ENCODE measurements around the gene C16orf92.
A peak's percentile ranks its signal among the peaks of the same experiment; 100 is the strongest.

The C16orf92 gene

GRCh38 chr16:29992344-29992967 lies 30.5 kb upstream of the C16orf92 start:
- H3K4me1 ChIP-seq (ENCODE audit: control insufficient read depth, insufficient read depth, low read length), result peaks cover 10% of the 10 kb centered on the region
- no peak overlapping the region for H3K27ac ChIP-seq (ENCODE audit: low read depth, low read length)
- H3K9ac ChIP-seq (ENCODE audit: low read length), result no peak overlapping the region
- no peak overlapping the region for H3K4me3 ChIP-seq (ENCODE audit: low read length)
- H3K27me3 ChIP-seq (ENCODE audit: control insufficient read depth, insufficient read depth, low read length), result no peaks in the 10 kb centered on the region
- peaks cover 18% of the 10 kb centered on the region for H3K36me3 ChIP-seq (ENCODE audit: control insufficient read depth, insufficient read depth, low read length)

GRCh38 chr16:29993191-29993902 lies 29.7 kb upstream of the C16orf92 start:
- Histone ChIP-seq H3K4me1 (ENCODE audit: control insufficient read depth, insufficient read depth, low read length) (peaks cover 10% of the 10 kb centered on the region), H3K36me3 (ENCODE audit: control insufficient read depth, insufficient read depth, low read length) (peaks cover 18% of the 10 kb centered on the region), H3K9ac (ENCODE audit: low read length) (no peak overlapping the region), H3K27ac (ENCODE audit: low read depth, low read length) (no peak overlapping the region), H3K27me3 (ENCODE audit: control insufficient read depth, insufficient read depth, low read length) (no peaks in the 10 kb centered on the region), H3K4me3 (ENCODE audit: low read length) (no peak overlapping the region)

- H3K36me3 ChIP-seq (ENCODE audit: control insufficient read depth, insufficient read depth, low read length), result peaks cover 15% of the 10 kb centered on the region
- peaks cover 10% of the 10 kb centered on the region for H3K4me1 ChIP-seq (ENCODE audit: control insufficient read depth, insufficient read depth, low read length)
- H3K4me3 ChIP-seq (ENCODE audit: low read length), result no peak overlapping the region
- no peak overlapping the region for H3K27ac ChIP-seq (ENCODE audit: low read depth, low read length)
- H3K9ac ChIP-seq (ENCODE audit: low read length), result no peak overlapping the region
- H3K27me3 ChIP-seq (ENCODE audit: control insufficient read depth, insufficient read depth, low read length), result no peaks in the 10 kb centered on the region
Measured at GRCh38 chr16:29993903-29994599, 28.9 kb upstream of the C16orf92 start.

GRCh38 chr16:29994600-29995323 lies 28.2 kb upstream of the C16orf92 start:
- peak overlapping the region; percentile 36 for H3K9ac ChIP-seq (ENCODE audit: low read length)
- no peaks in the 10 kb centered on the region for H3K27me3 ChIP-seq (ENCODE audit: control insufficient read depth, insufficient read depth, low read length)
- peak overlapping the region; percentile 96 for H3K27ac ChIP-seq (ENCODE audit: low read depth, low read length)
- peaks cover 9% of the 10 kb centered on the region for H3K36me3 ChIP-seq (ENCODE audit: control insufficient read depth, insufficient read depth, low read length)
- H3K4me3 ChIP-seq (ENCODE audit: low read length), result peak overlapping the region; percentile 97
- H3K4me1 ChIP-seq (ENCODE audit: control insufficient read depth, insufficient read depth, low read length), result peaks cover 10% of the 10 kb centered on the region

GRCh38 chr16:29995324-29995910 lies 27.6 kb upstream of the C16orf92 start, which contains the start of gene HIRIP3:
Gene HIRIP3 (minus strand): TSS chr16:29995617. CDS start chr16:29995605, 12 bp downstream.
- peak within 1 kb of the TSS; percentile 97 for H3K4me3 ChIP-seq (ENCODE audit: low read length)
- peaks cover 11% of the 10 kb centered on the region for H3K36me3 ChIP-seq (ENCODE audit: control insufficient read depth, insufficient read depth, low read length)
- H3K27ac ChIP-seq (ENCODE audit: low read depth, low read length), result peak within 1 kb of the TSS; percentile 96
- H3K9ac ChIP-seq (ENCODE audit: low read length), result peak within 1 kb of the TSS; percentile 92
- H3K4me1 ChIP-seq (ENCODE audit: control insufficient read depth, insufficient read depth, low read length), result peaks cover 10% of the 10 kb centered on the region
- no peaks in the 10 kb centered on the region for H3K27me3 ChIP-seq (ENCODE audit: control insufficient read depth, insufficient read depth, low read length)

- H3K36me3 ChIP-seq (ENCODE audit: control insufficient read depth, insufficient read depth, low read length), result peaks cover 9% of the 10 kb centered on the region
- peaks cover 10% of the 10 kb centered on the region for H3K4me1 ChIP-seq (ENCODE audit: control insufficient read depth, insufficient read depth, low read length)
- peak within 1 kb of the TSS; percentile 92 for H3K9ac ChIP-seq (ENCODE audit: low read length)
- H3K4me3 ChIP-seq (ENCODE audit: low read length), result peak within 1 kb of the TSS; percentile 97
- no peaks in the 10 kb centered on the region for H3K27me3 ChIP-seq (ENCODE audit: control insufficient read depth, insufficient read depth, low read length)
- peak within 1 kb of the TSS; percentile 96 for H3K27ac ChIP-seq (ENCODE audit: low read depth, low read length)
Measured at GRCh38 chr16:29995911-29996765, 26.9 kb upstream of the C16orf92 start, which contains the start of gene INO80E. Gene INO80E (plus strand): TSS chr16:29996241. CDS start chr16:29996311, 70 bp downstream.

GRCh38 chr16:29996766-29997250 lies 26.2 kb upstream of the C16orf92 start:
- H3K9ac ChIP-seq (ENCODE audit: low read length), result peak overlapping the region; percentile 92
- H3K4me1 ChIP-seq (ENCODE audit: control insufficient read depth, insufficient read depth, low read length), result peaks cover 10% of the 10 kb centered on the region
- H3K27ac ChIP-seq (ENCODE audit: low read depth, low read length), result peak overlapping the region; percentile 96
- H3K36me3 ChIP-seq (ENCODE audit: control insufficient read depth, insufficient read depth, low read length), result peaks cover 10% of the 10 kb centered on the region
- H3K27me3 ChIP-seq (ENCODE audit: control insufficient read depth, insufficient read depth, low read length), result no peaks in the 10 kb centered on the region
- H3K4me3 ChIP-seq (ENCODE audit: low read length), result peak overlapping the region; percentile 97

- H3K4me3 ChIP-seq (ENCODE audit: low read length), result no peak overlapping the region
- no peak overlapping the region for H3K27ac ChIP-seq (ENCODE audit: low read depth, low read length)
- H3K27me3 ChIP-seq (ENCODE audit: control insufficient read depth, insufficient read depth, low read length), result no peaks in the 10 kb centered on the region
- peaks cover 7% of the 10 kb centered on the region for H3K36me3 ChIP-seq (ENCODE audit: control insufficient read depth, insufficient read depth, low read length)
- no peak overlapping the region for H3K9ac ChIP-seq (ENCODE audit: low read length)
- H3K4me1 ChIP-seq (ENCODE audit: control insufficient read depth, insufficient read depth, low read length), result peaks cover 9% of the 10 kb centered on the region
Measured at GRCh38 chr16:29999605-30000004, 23.4 kb upstream of the C16orf92 start.

- Histone ChIP-seq H3K36me3 (ENCODE audit: control insufficient read depth, insufficient read depth, low read length) (peaks cover 7% of the 10 kb centered on the region), H3K27ac (ENCODE audit: low read depth, low read length) (no peak overlapping the region), H3K27me3 (ENCODE audit: control insufficient read depth, insufficient read depth, low read length) (no peaks in the 10 kb centered on the region), H3K4me3 (ENCODE audit: low read length) (no peak overlapping the region), H3K9ac (ENCODE audit: low read length) (no peak overlapping the region), H3K4me1 (ENCODE audit: control insufficient read depth, insufficient read depth, low read length) (peaks cover 7% of the 10 kb centered on the region)
Measured at GRCh38 chr16:30000735-30001631, 22.0 kb upstream of the C16orf92 start.

- Histone ChIP-seq H3K36me3 (ENCODE audit: control insufficient read depth, insufficient read depth, low read length) (peaks cover 7% of the 10 kb centered on the region), H3K4me1 (ENCODE audit: control insufficient read depth, insufficient read depth, low read length) (no peaks in the 10 kb centered on the region), H3K4me3 (ENCODE audit: low read length) (no peak overlapping the region), H3K27me3 (ENCODE audit: control insufficient read depth, insufficient read depth, low read length) (no peaks in the 10 kb centered on the region), H3K27ac (ENCODE audit: low read depth, low read length) (no peak overlapping the region), H3K9ac (ENCODE audit: low read length) (no peak overlapping the region)
Measured at GRCh38 chr16:30002614-30003346, 20.2 kb upstream of the C16orf92 start.

All from rectal smooth muscle tissue (tissue), 1 donor.